HEK293 (cell line): ENCODE data around the gene CD84.

ENCODE experiments used
- CTCF ChIA-PET: fragments of 350-600 bp; formaldehyde crosslinking; extraction: SDS; loops from one replicate; lab custom pipeline; 2021; ENCODE audit warnings: antibody characterized with exemption; lab: Yijun Ruan, JAX
- POLR2A ChIA-PET: fragments of 300-600 bp; formaldehyde crosslinking; extraction: SDS; loops from one replicate; lab custom pipeline; 2020; ENCODE audit warnings: antibody characterized with exemption, inconsistent platforms; lab: Yijun Ruan, JAX
- H3K27ac ChIP-seq: fragments of 200-500 bp; sonication (Bioruptor generic); 2 replicates; pipeline ENCODE4 v1.5.1; 2014; ENCODE audit warnings: low read depth, low read length, control low read depth, inconsistent platforms; ENCODE audit errors: extremely low read depth
- H3K36me3 ChIP-seq, 2 experiments: fragments of 200-500 bp in 1 of 2; sonication (Bioruptor generic) in 1 of 2; 1 replicate in 1 of 2; 2 replicates in 1 of 2; pipeline ENCODE4 v1.5.1; 2014 to 2017; ENCODE audit warnings: inconsistent platforms in 2 of 2, low read length in 2 of 2; ENCODE audit not compliant: control insufficient read depth in 2 of 2, insufficient read depth in 1 of 2
- H3K4me1 ChIP-seq: fragments of 200-500 bp; sonication (Bioruptor generic); 2 replicates; pipeline ENCODE4 v1.5.1; 2014; ENCODE audit warnings: mild to moderate bottlenecking, low read length, inconsistent platforms; ENCODE audit not compliant: control insufficient read depth, insufficient read depth
- H3K4me3 ChIP-seq: 2 replicates; pipeline ENCODE4 v1.5.1; 2011; ENCODE audit warnings: low read depth, mild to moderate bottlenecking, control low read depth, low read length, moderate library complexity
- H3K9me3 ChIP-seq: fragments of 200-500 bp; sonication (Bioruptor generic); 2 replicates; pipeline ENCODE4 v1.5.1; 2014; ENCODE audit warnings: low read depth, low read length, inconsistent platforms; ENCODE audit not compliant: control insufficient read depth, insufficient read depth
- GLI4 ChIP-seq: fragments of 450-650 bp; formaldehyde crosslinking; IDR thresholded peaks from 2 replicates; pipeline ENCODE4 v1.5.1; 2016; ENCODE audit warnings: missing biosample characterization, missing genetic modification characterization
- HOXC10 ChIP-seq: sonication (generic); formaldehyde crosslinking; IDR thresholded peaks from 2 replicates; pipeline ENCODE4 v1.8.1; 2023; ENCODE audit warnings: mild to moderate bottlenecking, missing genetic modification reagents
- ZBTB11 ChIP-seq: fragments of 450-650 bp; formaldehyde crosslinking; conservative IDR thresholded peaks from 2 replicates; pipeline ENCODE4 v1.5.1; 2016; ENCODE audit warnings: low read depth, missing biosample characterization, missing genetic modification characterization
- ZEB2 ChIP-seq: fragments of 450-650 bp; formaldehyde crosslinking; IDR thresholded peaks from 2 replicates; pipeline ENCODE4 v1.5.1; 2016; ENCODE audit warnings: missing biosample characterization, missing genetic modification characterization
- ZNF2 ChIP-seq: fragments of 450-650 bp; formaldehyde crosslinking; IDR thresholded peaks from 2 replicates; pipeline ENCODE4 v1.5.1; 2016; ENCODE audit warnings: missing biosample characterization, missing genetic modification characterization
- ZNF48 ChIP-seq: fragments of 450-650 bp; formaldehyde crosslinking; IDR thresholded peaks from 2 replicates; pipeline ENCODE4 v1.5.1; 2016; ENCODE audit warnings: missing biosample characterization, missing genetic modification characterization
- ZNF488 ChIP-seq: fragments of 450-650 bp; formaldehyde crosslinking; IDR thresholded peaks from 2 replicates; pipeline ENCODE4 v1.5.1; 2016; ENCODE audit warnings: missing biosample characterization, missing genetic modification characterization
- ZNF530 ChIP-seq: fragments of 450-650 bp; formaldehyde crosslinking; IDR thresholded peaks from 2 replicates; pipeline ENCODE4 v1.5.1; 2016; ENCODE audit warnings: low read depth, missing biosample characterization, missing genetic modification characterization
- ZNF544 ChIP-seq: fragments of 450-650 bp; formaldehyde crosslinking; IDR thresholded peaks from 2 replicates; pipeline ENCODE4 v1.5.0; 2017; ENCODE audit warnings: missing biosample characterization, missing genetic modification characterization
- ZNF555 ChIP-seq: fragments of 450-650 bp; formaldehyde crosslinking; conservative IDR thresholded peaks from 2 replicates; pipeline ENCODE4 v1.5.1; 2017; ENCODE audit warnings: missing biosample characterization, mild to moderate bottlenecking, missing genetic modification characterization, inconsistent platforms
- ZNF629 ChIP-seq: fragments of 450-650 bp; formaldehyde crosslinking; IDR thresholded peaks from 2 replicates; pipeline ENCODE4 v1.5.1; 2017; ENCODE audit warnings: missing biosample characterization, missing genetic modification characterization
- ZNF747 ChIP-seq: fragments of 450-650 bp; formaldehyde crosslinking; IDR thresholded peaks from 2 replicates; pipeline ENCODE4 v1.5.1; 2016; ENCODE audit warnings: missing biosample characterization, missing genetic modification characterization
- ZSCAN23 ChIP-seq: fragments of 450-650 bp; formaldehyde crosslinking; IDR thresholded peaks from 2 replicates; pipeline ENCODE4 v1.5.1; 2016; ENCODE audit warnings: missing biosample characterization, missing genetic modification characterization
- TF ChIP-seq, protein P1 (sequence below): fragments of 450-650 bp; formaldehyde crosslinking; IDR thresholded peaks from 2 replicates; pipeline ENCODE4 v1.5.1; 2016; ENCODE audit warnings: missing biosample characterization, missing genetic modification characterization, borderline replicate concordance
- TF ChIP-seq, protein P2 (sequence below): fragments of 450-650 bp; formaldehyde crosslinking; IDR thresholded peaks from 2 replicates; pipeline ENCODE4 v1.5.1; 2016; ENCODE audit warnings: missing biosample characterization, missing genetic modification characterization
- TF ChIP-seq, protein P3 (sequence below): fragments of 450-650 bp; formaldehyde crosslinking; IDR thresholded peaks from 2 replicates; pipeline ENCODE4 v1.5.1; 2016; ENCODE audit warnings: missing biosample characterization, missing genetic modification characterization

Gene CD84

GRCh38 chr1:160549665-160550006, 29.7 kb downstream of the CD84 start:
- no peaks in the 10 kb centered on the region for H3K9me3 ChIP-seq
- H3K4me3 ChIP-seq, result no peak overlapping the region
- ChIA-PET CTCF (interaction anchor here (0.9 kb wide), 3 partner anchors 10 to 64 kb away, joined by 4 read pairs; no protein-coding TSS in a partner anchor), POLR2A (no interaction called here)
- H3K27ac ChIP-seq, result no peak overlapping the region
- H3K36me3 ChIP-seq, result no peaks in the 10 kb centered on the region
- no peak for TF ChIP-seq GLI4 (tag by site-specific recombination)
- TF ChIP-seq ZBTB11, result no peak
- TF ChIP-seq, protein P1, sequence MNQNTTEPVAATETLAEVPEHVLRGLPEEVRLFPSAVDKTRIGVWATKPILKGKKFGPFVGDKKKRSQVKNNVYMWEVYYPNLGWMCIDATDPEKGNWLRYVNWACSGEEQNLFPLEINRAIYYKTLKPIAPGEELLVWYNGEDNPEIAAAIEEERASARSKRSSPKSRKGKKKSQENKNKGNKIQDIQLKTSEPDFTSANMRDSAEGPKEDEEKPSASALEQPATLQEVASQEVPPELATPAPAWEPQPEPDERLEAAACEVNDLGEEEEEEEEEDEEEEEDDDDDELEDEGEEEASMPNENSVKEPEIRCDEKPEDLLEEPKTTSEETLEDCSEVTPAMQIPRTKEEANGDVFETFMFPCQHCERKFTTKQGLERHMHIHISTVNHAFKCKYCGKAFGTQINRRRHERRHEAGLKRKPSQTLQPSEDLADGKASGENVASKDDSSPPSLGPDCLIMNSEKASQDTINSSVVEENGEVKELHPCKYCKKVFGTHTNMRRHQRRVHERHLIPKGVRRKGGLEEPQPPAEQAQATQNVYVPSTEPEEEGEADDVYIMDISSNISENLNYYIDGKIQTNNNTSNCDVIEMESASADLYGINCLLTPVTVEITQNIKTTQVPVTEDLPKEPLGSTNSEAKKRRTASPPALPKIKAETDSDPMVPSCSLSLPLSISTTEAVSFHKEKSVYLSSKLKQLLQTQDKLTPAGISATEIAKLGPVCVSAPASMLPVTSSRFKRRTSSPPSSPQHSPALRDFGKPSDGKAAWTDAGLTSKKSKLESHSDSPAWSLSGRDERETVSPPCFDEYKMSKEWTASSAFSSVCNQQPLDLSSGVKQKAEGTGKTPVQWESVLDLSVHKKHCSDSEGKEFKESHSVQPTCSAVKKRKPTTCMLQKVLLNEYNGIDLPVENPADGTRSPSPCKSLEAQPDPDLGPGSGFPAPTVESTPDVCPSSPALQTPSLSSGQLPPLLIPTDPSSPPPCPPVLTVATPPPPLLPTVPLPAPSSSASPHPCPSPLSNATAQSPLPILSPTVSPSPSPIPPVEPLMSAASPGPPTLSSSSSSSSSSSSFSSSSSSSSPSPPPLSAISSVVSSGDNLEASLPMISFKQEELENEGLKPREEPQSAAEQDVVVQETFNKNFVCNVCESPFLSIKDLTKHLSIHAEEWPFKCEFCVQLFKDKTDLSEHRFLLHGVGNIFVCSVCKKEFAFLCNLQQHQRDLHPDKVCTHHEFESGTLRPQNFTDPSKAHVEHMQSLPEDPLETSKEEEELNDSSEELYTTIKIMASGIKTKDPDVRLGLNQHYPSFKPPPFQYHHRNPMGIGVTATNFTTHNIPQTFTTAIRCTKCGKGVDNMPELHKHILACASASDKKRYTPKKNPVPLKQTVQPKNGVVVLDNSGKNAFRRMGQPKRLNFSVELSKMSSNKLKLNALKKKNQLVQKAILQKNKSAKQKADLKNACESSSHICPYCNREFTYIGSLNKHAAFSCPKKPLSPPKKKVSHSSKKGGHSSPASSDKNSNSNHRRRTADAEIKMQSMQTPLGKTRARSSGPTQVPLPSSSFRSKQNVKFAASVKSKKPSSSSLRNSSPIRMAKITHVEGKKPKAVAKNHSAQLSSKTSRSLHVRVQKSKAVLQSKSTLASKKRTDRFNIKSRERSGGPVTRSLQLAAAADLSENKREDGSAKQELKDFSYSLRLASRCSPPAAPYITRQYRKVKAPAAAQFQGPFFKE (tag by site-specific recombination), result no peak
- TF ChIP-seq ZEB2, result no peak
- no peak for TF ChIP-seq ZNF2 (tag by site-specific recombination)
- no peak for TF ChIP-seq ZNF48 (tag by site-specific recombination)
- no peak for TF ChIP-seq ZNF544 (tag by site-specific recombination)
- TF ChIP-seq, protein P2, sequence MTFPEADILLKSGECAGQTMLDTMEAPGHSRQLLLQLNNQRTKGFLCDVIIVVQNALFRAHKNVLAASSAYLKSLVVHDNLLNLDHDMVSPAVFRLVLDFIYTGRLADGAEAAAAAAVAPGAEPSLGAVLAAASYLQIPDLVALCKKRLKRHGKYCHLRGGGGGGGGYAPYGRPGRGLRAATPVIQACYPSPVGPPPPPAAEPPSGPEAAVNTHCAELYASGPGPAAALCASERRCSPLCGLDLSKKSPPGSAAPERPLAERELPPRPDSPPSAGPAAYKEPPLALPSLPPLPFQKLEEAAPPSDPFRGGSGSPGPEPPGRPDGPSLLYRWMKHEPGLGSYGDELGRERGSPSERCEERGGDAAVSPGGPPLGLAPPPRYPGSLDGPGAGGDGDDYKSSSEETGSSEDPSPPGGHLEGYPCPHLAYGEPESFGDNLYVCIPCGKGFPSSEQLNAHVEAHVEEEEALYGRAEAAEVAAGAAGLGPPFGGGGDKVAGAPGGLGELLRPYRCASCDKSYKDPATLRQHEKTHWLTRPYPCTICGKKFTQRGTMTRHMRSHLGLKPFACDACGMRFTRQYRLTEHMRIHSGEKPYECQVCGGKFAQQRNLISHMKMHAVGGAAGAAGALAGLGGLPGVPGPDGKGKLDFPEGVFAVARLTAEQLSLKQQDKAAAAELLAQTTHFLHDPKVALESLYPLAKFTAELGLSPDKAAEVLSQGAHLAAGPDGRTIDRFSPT (tag by site-specific recombination), result no peak
- TF ChIP-seq ZSCAN23, result no peak
- TF ChIP-seq, all 188 proteins: peak for 0
- no peaks in the 10 kb centered on the region for H3K4me1 ChIP-seq

DNA sequence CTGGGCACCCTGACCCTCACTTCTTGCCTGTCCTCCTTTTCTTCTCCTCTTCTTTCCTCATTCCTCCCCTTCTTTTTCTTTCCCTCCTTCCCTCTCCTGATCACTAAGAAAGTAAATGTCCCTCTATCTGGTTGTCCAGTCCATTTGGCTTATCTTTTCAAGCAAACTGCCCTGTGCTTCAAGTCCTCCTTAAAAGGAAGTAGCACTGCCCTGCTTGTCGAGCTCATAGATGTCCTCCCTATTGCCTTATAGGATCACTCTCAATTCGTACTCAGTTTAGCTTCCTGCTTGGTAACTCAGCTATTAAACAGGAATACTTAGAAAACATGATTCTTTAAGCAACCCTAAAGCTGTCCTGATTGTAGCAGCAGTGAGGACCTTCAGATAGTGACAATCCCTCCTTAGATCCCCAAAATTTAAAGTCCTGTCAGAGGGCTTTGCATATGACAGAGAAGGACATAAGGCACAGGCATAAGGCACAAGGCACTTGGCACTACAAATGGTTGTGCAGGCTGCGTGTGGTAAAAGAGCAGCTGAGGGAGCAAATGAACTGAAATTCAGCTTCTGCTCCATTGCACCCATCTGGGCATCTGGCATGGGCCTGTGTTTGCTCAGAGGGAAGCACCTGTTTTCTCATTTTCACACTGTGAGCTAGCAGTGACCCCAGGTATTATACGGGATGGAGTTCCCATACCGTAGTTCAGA, 30.2 kb downstream of the CD84 start:
- H3K4me3 ChIP-seq, result no peak overlapping the region
- ChIA-PET POLR2A (no interaction called here), CTCF (interaction anchor here (0.9 kb wide), 1 partner anchor 9 kb away, joined by 4 read pairs; no protein-coding TSS in a partner anchor)
- no peaks in the 10 kb centered on the region for H3K36me3 ChIP-seq
- H3K27ac ChIP-seq, result no peak overlapping the region
- H3K9me3 ChIP-seq, result no peaks in the 10 kb centered on the region
- no peaks in the 10 kb centered on the region for H3K4me1 ChIP-seq
- no peak for TF ChIP-seq ZNF555 (tag by site-specific recombination)
- TF ChIP-seq, protein P3, sequence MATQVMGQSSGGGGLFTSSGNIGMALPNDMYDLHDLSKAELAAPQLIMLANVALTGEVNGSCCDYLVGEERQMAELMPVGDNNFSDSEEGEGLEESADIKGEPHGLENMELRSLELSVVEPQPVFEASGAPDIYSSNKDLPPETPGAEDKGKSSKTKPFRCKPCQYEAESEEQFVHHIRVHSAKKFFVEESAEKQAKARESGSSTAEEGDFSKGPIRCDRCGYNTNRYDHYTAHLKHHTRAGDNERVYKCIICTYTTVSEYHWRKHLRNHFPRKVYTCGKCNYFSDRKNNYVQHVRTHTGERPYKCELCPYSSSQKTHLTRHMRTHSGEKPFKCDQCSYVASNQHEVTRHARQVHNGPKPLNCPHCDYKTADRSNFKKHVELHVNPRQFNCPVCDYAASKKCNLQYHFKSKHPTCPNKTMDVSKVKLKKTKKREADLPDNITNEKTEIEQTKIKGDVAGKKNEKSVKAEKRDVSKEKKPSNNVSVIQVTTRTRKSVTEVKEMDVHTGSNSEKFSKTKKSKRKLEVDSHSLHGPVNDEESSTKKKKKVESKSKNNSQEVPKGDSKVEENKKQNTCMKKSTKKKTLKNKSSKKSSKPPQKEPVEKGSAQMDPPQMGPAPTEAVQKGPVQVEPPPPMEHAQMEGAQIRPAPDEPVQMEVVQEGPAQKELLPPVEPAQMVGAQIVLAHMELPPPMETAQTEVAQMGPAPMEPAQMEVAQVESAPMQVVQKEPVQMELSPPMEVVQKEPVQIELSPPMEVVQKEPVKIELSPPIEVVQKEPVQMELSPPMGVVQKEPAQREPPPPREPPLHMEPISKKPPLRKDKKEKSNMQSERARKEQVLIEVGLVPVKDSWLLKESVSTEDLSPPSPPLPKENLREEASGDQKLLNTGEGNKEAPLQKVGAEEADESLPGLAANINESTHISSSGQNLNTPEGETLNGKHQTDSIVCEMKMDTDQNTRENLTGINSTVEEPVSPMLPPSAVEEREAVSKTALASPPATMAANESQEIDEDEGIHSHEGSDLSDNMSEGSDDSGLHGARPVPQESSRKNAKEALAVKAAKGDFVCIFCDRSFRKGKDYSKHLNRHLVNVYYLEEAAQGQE, result no peak
- TF ChIP-seq ZNF747 (tag by site-specific recombination), result no peak
- no peak for TF ChIP-seq ZNF488 (tag by site-specific recombination)
- TF ChIP-seq HOXC10 (CRISPR knock-in tag), result no peak
- no peak for TF ChIP-seq ZNF530 (tag by site-specific recombination)
- TF ChIP-seq ZNF629 (tag by site-specific recombination), result no peak
